K562 treated with DMSO at 1 percent for 48 hours (cell line): ENCODE measurements around the gene IL21R. TPM values are rescaled to one million over a fixed set of nuclear protein-coding genes. Genes with fewer than 3 reads are reported as not detected.

Experiments
- total RNA-seq: library from RNA; unstranded; fragments of 300-600 nt; gene quantifications from 2 replicates; pipeline ENCODE4 v1.2.3, GENCODE V29; 2022; ENCODE audit warnings: low replicate concordance; ENCODE audit errors: extremely low read depth

Gene IL21R
- not detected in 2 replicates for total RNA-seq

DNA sequence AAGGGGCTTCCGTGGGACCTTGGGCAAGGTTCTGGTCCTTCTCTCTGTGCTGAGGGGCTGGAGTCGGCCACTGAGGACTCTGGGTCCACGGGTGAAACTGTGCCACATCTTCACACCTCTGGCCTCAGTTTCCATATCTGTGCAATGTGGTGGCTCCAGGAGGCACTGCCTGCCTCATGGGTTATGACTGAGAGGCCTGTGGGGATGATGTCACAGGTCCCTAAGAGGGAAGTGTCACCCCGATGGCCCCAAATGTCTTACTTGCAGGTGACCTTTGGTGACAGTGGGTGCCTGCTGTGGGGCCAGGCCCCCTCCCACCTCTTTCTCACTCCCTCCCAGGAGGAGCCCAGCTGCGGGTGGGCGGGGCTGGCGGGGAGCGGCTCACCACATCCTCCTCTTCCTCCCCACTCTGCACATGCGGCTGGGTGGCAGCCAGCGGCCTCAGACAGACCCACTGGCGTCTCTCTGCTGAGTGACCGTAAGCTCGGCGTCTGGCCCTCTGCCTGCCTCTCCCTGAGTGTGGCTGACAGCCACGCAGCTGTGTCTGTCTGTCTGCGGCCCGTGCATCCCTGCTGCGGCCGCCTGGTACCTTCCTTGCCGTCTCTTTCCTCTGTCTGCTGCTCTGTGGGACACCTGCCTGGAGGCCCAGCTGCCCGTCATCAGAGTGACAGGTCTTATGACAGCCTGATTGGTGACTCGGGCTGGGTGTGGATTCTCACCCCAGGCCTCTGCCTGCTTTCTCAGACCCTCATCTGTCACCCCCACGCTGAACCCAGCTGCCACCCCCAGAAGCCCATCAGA lies at the start of gene IL21R:
TSS of gene IL21R (plus strand) at position 407 of the 801 bp plus-strand sequence. CDS start 27,898 bp downstream, outside the sequence.

Other genes starting within 250 kb of the IL21R start
- gene KDM8, start 198.6 kb upstream of the IL21R start, total RNA-seq = not detected in 2 replicates
- not detected in 2 replicates for gene NSMCE1, start 133.4 kb upstream of the IL21R start, total RNA-seq
- not detected in 2 replicates for gene IL4R, start 88.2 kb upstream of the IL21R start, total RNA-seq
- not detected in 2 replicates for gene GTF3C1, start 147.7 kb downstream of the IL21R start, total RNA-seq
- not detected in 2 replicates for gene KATNIP, start 148.0 kb downstream of the IL21R start, total RNA-seq